GM18499 (cell line): ENCODE measurements around the gene FGR.

Source experiments
- ATAC-seq: cut with Tn5 transposase; IDR thresholded peaks from one replicate; pipeline ENCODE4 v1.9.1; 2021; ENCODE audit warnings: moderate number of reproducible peaks; ENCODE audit not compliant: insufficient read depth, unreplicated experiment

Gene FGR

GRCh38 chr1:27603309-27603680 is 31.7 kb downstream of the FGR start:
- ATAC-seq: no peak

GRCh38 chr1:27602462-27603308 is 32.3 kb downstream of the FGR start:
- no peak for ATAC-seq

GRCh38 chr1:27601771-27602461 is 33.1 kb downstream of the FGR start:
- ATAC-seq: no peak

- no peak for ATAC-seq
Observed at GRCh38 chr1:27601321-27601770, 33.6 kb downstream of the FGR start.

- ATAC-seq: no peak
Observed at GRCh38 chr1:27600498-27601175, 34.3 kb downstream of the FGR start.

GRCh38 chr1:27599605-27600497 is 35.1 kb downstream of the FGR start:
- no peak for ATAC-seq

- no peak for ATAC-seq
Observed at GRCh38 chr1:27598902-27599528, 36.0 kb downstream of the FGR start.

GRCh38 chr1:27598295-27598687 is 36.7 kb downstream of the FGR start:
- ATAC-seq: no peak

GRCh38 chr1:27597516-27598294 is 37.3 kb downstream of the FGR start:
- ATAC-seq: no peak

- no peak for ATAC-seq
Observed at GRCh38 chr1:27596986-27597385, 38.0 kb downstream of the FGR start.

- no peak for ATAC-seq
Observed at GRCh38 chr1:27596261-27596660, 38.7 kb downstream of the FGR start.

- no peak for ATAC-seq
Observed at GRCh38 chr1:27595597-27595996, 39.4 kb downstream of the FGR start.

GRCh38 chr1:27594564-27595510 is 40.1 kb downstream of the FGR start:
- ATAC-seq: no peak

- ATAC-seq: no peak
Observed at GRCh38 chr1:27593678-27594563, 41.1 kb downstream of the FGR start.

GRCh38 chr1:27592931-27593677 is 41.9 kb downstream of the FGR start:
- no peak for ATAC-seq

GRCh38 chr1:27592232-27592930 is 42.6 kb downstream of the FGR start:
- no peak for ATAC-seq
